ENCODE data around the gene IKZF3.
"Not testable (repeated sequence)": the region's sequence is repeated elsewhere in the genome, so short reads cannot be mapped to it uniquely, and the experiment has no call there.

GRCh38 chr17:39886102-39886501 lies 22.0 kb upstream of the IKZF3 start:
- not testable (repeated sequence) for TF ChIP-seq CTCF (conservative IDR thresholded peaks at IDR 0.05 in 1 of 2, IDR thresholded peaks at IDR 0.05 in 1 of 2; ENCODE audit: extremely low read depth in 1 of 2, insufficient read depth in 1 of 2, low read depth in 1 of 2, low read length in 2 of 2); EZH2 (IDR thresholded peaks at IDR 0.05; ENCODE audit: borderline replicate concordance, low read length)
